GM21576 (cell line): Measurements from ENCODE around the gene PRDM16.
"Not testable (repeated sequence)": the region's sequence is repeated elsewhere in the genome, so short reads cannot be mapped to it uniquely, and the experiment has no call there.

ENCODE experiments used
- ATAC-seq: cut with Tn5 transposase; IDR thresholded peaks from one replicate; pipeline ENCODE4 v1.9.1; 2021; ENCODE audit warnings: mild to moderate bottlenecking, moderate library complexity; ENCODE audit not compliant: unreplicated experiment

PRDM16 gene

GRCh38 chr1:3271866-3272265 lies 202.9 kb downstream of the PRDM16 start:
- no peak for ATAC-seq

GRCh38 chr1:3272321-3273045 lies 203.5 kb downstream of the PRDM16 start:
- ATAC-seq, result no peak

GRCh38 chr1:3273447-3273846 lies 204.4 kb downstream of the PRDM16 start:
- ATAC-seq, result no peak

GRCh38 chr1:3274972-3275371 lies 206.0 kb downstream of the PRDM16 start:
- ATAC-seq, result no peak

- ATAC-seq, result no peak
Observed at GRCh38 chr1:3275471-3276340, 206.7 kb downstream of the PRDM16 start.

GRCh38 chr1:3276341-3276800 lies 207.4 kb downstream of the PRDM16 start:
- ATAC-seq, result no peak

GRCh38 chr1:3277011-3277471 lies 208.0 kb downstream of the PRDM16 start:
- no peak for ATAC-seq

GRCh38 chr1:3277623-3278022 lies 208.6 kb downstream of the PRDM16 start:
- ATAC-seq, result no peak

GRCh38 chr1:3278416-3279181 lies 209.6 kb downstream of the PRDM16 start:
- ATAC-seq, result no peak

- no peak for ATAC-seq
Observed at GRCh38 chr1:3279182-3279470, 210.1 kb downstream of the PRDM16 start.

- no peak for ATAC-seq
Observed at GRCh38 chr1:3281735-3282134, 212.7 kb downstream of the PRDM16 start.

- ATAC-seq, result no peak
Observed at GRCh38 chr1:3282186-3282585, 213.2 kb downstream of the PRDM16 start.

GRCh38 chr1:3282656-3283430 lies 213.8 kb downstream of the PRDM16 start:
- ATAC-seq, result no peak

GRCh38 chr1:3283849-3284248 lies 214.8 kb downstream of the PRDM16 start:
- no peak for ATAC-seq

- ATAC-seq, result no peak
Observed at GRCh38 chr1:3284691-3285090, 215.7 kb downstream of the PRDM16 start.

- no peak for ATAC-seq
Observed at GRCh38 chr1:3285106-3285740, 216.2 kb downstream of the PRDM16 start.

GRCh38 chr1:3287095-3287494 lies 218.1 kb downstream of the PRDM16 start:
- not testable (repeated sequence) for ATAC-seq

- no peak for ATAC-seq
Observed at GRCh38 chr1:3287656-3288160, 218.7 kb downstream of the PRDM16 start.

- no peak for ATAC-seq
Observed at GRCh38 chr1:3289502-3289901, 220.5 kb downstream of the PRDM16 start.

GRCh38 chr1:3290438-3290837 lies 221.4 kb downstream of the PRDM16 start:
- no peak for ATAC-seq
